ENCODE measurements around the gene GLTPD2. TPM values are rescaled to one million over a fixed set of nuclear protein-coding genes. Genes with fewer than 3 reads are reported as not detected.

GLTPD2 gene
- total RNA-seq, 3 donors from 2014 or later, result not detected

GRCh38 chr17:4747847-4748246, 40.9 kb upstream of the GLTPD2 start:
- intact Hi-C loops (cut with DNase I, micrococcal nuclease), result no loop called here
- H3K36me3 ChIP-seq (ENCODE audit: low read depth), result no peaks in the 10 kb centered on the region
- no peak overlapping the region for H3K4me3 ChIP-seq
- H3K9me3 ChIP-seq, result no peaks in the 10 kb centered on the region
- H3K4me1 ChIP-seq (ENCODE audit: low read depth), result no peaks in the 10 kb centered on the region
- peak; percentile 57 for ATAC-seq
- TF ChIP-seq CTCF (IDR thresholded peaks at IDR 0.05), result no peak
- no peak for DNase-seq

GRCh38 chr17:4748686-4749085, 40.1 kb upstream of the GLTPD2 start:
- DNase-seq (no peak), ATAC-seq (no peak)
- no peak overlapping the region for H3K4me3 ChIP-seq
- H3K4me1 ChIP-seq (ENCODE audit: low read depth), result no peaks in the 10 kb centered on the region
- no peaks in the 10 kb centered on the region for H3K36me3 ChIP-seq (ENCODE audit: low read depth)
- H3K9me3 ChIP-seq, result no peaks in the 10 kb centered on the region
- no peak for TF ChIP-seq CTCF (IDR thresholded peaks at IDR 0.05)
- intact Hi-C loops (cut with DNase I, micrococcal nuclease), result no loop called here

- TF ChIP-seq CTCF (IDR thresholded peaks at IDR 0.05), result no peak
These were observed 38.2 kb upstream of the GLTPD2 start for GRCh38 chr17:4750606-4751005.

GRCh38 chr17:4751932-4752331, 36.8 kb upstream of the GLTPD2 start:
- intact Hi-C loops (cut with DNase I, micrococcal nuclease), result no loop called here
- no peak for ATAC-seq

More at GRCh38 chr17:4750606-4751005, 38.2 kb upstream of the GLTPD2 start:
- DNase-seq (no peak), ATAC-seq (no peak)
- H3K4me3 ChIP-seq, result no peak overlapping the region
- no peaks in the 10 kb centered on the region for H3K36me3 ChIP-seq (ENCODE audit: low read depth)
- intact Hi-C loops (cut with DNase I, micrococcal nuclease), result no loop called here
- no peaks in the 10 kb centered on the region for H3K9me3 ChIP-seq
- no peaks in the 10 kb centered on the region for H3K4me1 ChIP-seq (ENCODE audit: low read depth)

GRCh38 chr17:4753392-4753791, 35.4 kb upstream of the GLTPD2 start:
- H3K4me1 ChIP-seq (ENCODE audit: low read depth), result no peaks in the 10 kb centered on the region
- intact Hi-C loops (cut with DNase I, micrococcal nuclease), result no loop called here
- no peaks in the 10 kb centered on the region for H3K36me3 ChIP-seq (ENCODE audit: low read depth)
- no peaks in the 10 kb centered on the region for H3K9me3 ChIP-seq
- no peak overlapping the region for H3K4me3 ChIP-seq
- DNase-seq, result no peak
- TF ChIP-seq CTCF (IDR thresholded peaks at IDR 0.05), result no peak
- ATAC-seq, result no peak

More at GRCh38 chr17:4751932-4752331, 36.8 kb upstream of the GLTPD2 start:
- no peak for DNase-seq
- H3K4me3 ChIP-seq, result no peak overlapping the region
- H3K4me1 ChIP-seq (ENCODE audit: low read depth), result no peaks in the 10 kb centered on the region
- no peak for TF ChIP-seq CTCF (IDR thresholded peaks at IDR 0.05)
- no peaks in the 10 kb centered on the region for H3K9me3 ChIP-seq
- H3K36me3 ChIP-seq (ENCODE audit: low read depth), result no peaks in the 10 kb centered on the region

- no peak for DNase-seq
- no peaks in the 10 kb centered on the region for H3K9me3 ChIP-seq
- ATAC-seq, result peak; percentile 95
- intact Hi-C loops (cut with DNase I, micrococcal nuclease), result no loop called here
- no peak overlapping the region for H3K4me3 ChIP-seq
- H3K36me3 ChIP-seq (ENCODE audit: low read depth), result no peaks in the 10 kb centered on the region
- no peak for TF ChIP-seq CTCF (IDR thresholded peaks at IDR 0.05)
- H3K4me1 ChIP-seq (ENCODE audit: low read depth), result no peaks in the 10 kb centered on the region
These were observed 29.0 kb upstream of the GLTPD2 start for GRCh38 chr17:4759776-4760236.
